Activated CD8-positive, alpha-beta memory T cell treated with anti-CD3 and anti-CD28 coated beads for 48 hours (primary cell): ENCODE results near the gene COX20.
"Not testable (repeated sequence)": the region's sequence is repeated elsewhere in the genome, so short reads cannot be mapped to it uniquely, and the experiment has no call there.

ENCODE experiments used
- DNase-seq, 3 experiments: peaks; one replicate each; pipeline ENCODE4 v3.0.0-alpha.2; 2020; ENCODE audit warnings: low read depth in 2 of 3, low spot score in 2 of 3

COX20 gene

GRCh38 chr1:244835276-244836134 lies at the start of gene COX20:
Gene COX20, plus strand, starts transcription at chr1:244835658. Its CDS starts 57 bp downstream, at chr1:244835715.
- peak; percentile 78 to 91 (median 89) for DNase-seq

GRCh38 chr1:244788493-244789275 lies 46.8 kb upstream of the COX20 start:
- DNase-seq, result no peak

GRCh38 chr1:244789276-244789580 lies 46.2 kb upstream of the COX20 start:
- DNase-seq, result no peak

- DNase-seq, result no peak
Measured at GRCh38 chr1:244789731-244790130, 45.7 kb upstream of the COX20 start.

- DNase-seq, result no peak
Measured at GRCh38 chr1:244791061-244791460, 44.4 kb upstream of the COX20 start.

GRCh38 chr1:244792188-244792850 lies 43.1 kb upstream of the COX20 start:
- no peak for DNase-seq

GRCh38 chr1:244794071-244794470 lies 41.4 kb upstream of the COX20 start:
- no peak for DNase-seq

GRCh38 chr1:244794516-244794915 lies 40.9 kb upstream of the COX20 start:
- not testable (repeated sequence) for DNase-seq

- no peak for DNase-seq
Measured at GRCh38 chr1:244796719-244797406, 38.6 kb upstream of the COX20 start.

- DNase-seq, result no peak
Measured at GRCh38 chr1:244800821-244801220, 34.6 kb upstream of the COX20 start.

- DNase-seq, result peak in 1 of 3 experiments; percentile 15
Measured at GRCh38 chr1:244801246-244801645, 34.2 kb upstream of the COX20 start.

GRCh38 chr1:244802041-244802440 lies 33.4 kb upstream of the COX20 start:
- DNase-seq, result no peak

- no peak for DNase-seq
Measured at GRCh38 chr1:244802556-244803239, 32.8 kb upstream of the COX20 start.

- no peak for DNase-seq
Measured at GRCh38 chr1:244804841-244805240, 30.6 kb upstream of the COX20 start.

GRCh38 chr1:244807138-244807537 lies 28.3 kb upstream of the COX20 start:
- no peak for DNase-seq

GRCh38 chr1:244810221-244810620 lies 25.2 kb upstream of the COX20 start:
- no peak for DNase-seq

GRCh38 chr1:244813327-244813726 lies 22.1 kb upstream of the COX20 start:
- DNase-seq, result no peak

GRCh38 chr1:244815600-244816099 lies 19.8 kb upstream of the COX20 start:
- no peak for DNase-seq

- DNase-seq, result no peak
Measured at GRCh38 chr1:244817415-244817894, 18.0 kb upstream of the COX20 start.

- no peak for DNase-seq
Measured at GRCh38 chr1:244820131-244820530, 15.3 kb upstream of the COX20 start.
